HL-60/S4 treated with retinoic acid at 250 ng/mL for 4 days and 3 days (cell line): Measurements from ENCODE around the gene NPTX1.

ENCODE experiments used
- in situ Hi-C: fragments of 300-500 bp; cut with MboI; formaldehyde crosslinking; loops from 2 replicates; pipeline ENCODE4 v1.7.0; 2022; ENCODE audit warnings: low sequenced_read_pairs

Gene NPTX1

GRCh38 chr17:80481284-80482057 is 5.1 kb upstream of the NPTX1 start:
- in situ Hi-C loops = no loop called here

- in situ Hi-C loops = no loop called here
Measured at GRCh38 chr17:80480248-80480647, 3.8 kb upstream of the NPTX1 start.

- in situ Hi-C loops = no loop called here
Measured at GRCh38 chr17:80479246-80479566, 2.8 kb upstream of the NPTX1 start.

GRCh38 chr17:80478487-80479245 is 2.3 kb upstream of the NPTX1 start:
- in situ Hi-C loops = no loop called here

- in situ Hi-C loops = no loop called here
Measured at GRCh38 chr17:80477647-80478478, 1.5 kb upstream of the NPTX1 start.

GRCh38 chr17:80476877-80477646 is 655 bp upstream of the NPTX1 start:
- in situ Hi-C loops = no loop called here

GRCh38 chr17:80474961-80475909 is 1.2 kb downstream of the NPTX1 start:
- in situ Hi-C loops = no loop called here

- in situ Hi-C loops = no loop called here
Measured at GRCh38 chr17:80474231-80474960, 2.0 kb downstream of the NPTX1 start.

- in situ Hi-C loops = no loop called here
Measured at GRCh38 chr17:80473701-80474100, 2.7 kb downstream of the NPTX1 start.

- in situ Hi-C loops = no loop called here
Measured at GRCh38 chr17:80472996-80473395, 3.4 kb downstream of the NPTX1 start.

- in situ Hi-C loops = no loop called here
Measured at GRCh38 chr17:80471922-80472321, 4.5 kb downstream of the NPTX1 start.

GRCh38 chr17:80470603-80471002 is 5.8 kb downstream of the NPTX1 start:
- in situ Hi-C loops = no loop called here

GRCh38 chr17:80469667-80470066 is 6.7 kb downstream of the NPTX1 start:
- in situ Hi-C loops = no loop called here

GRCh38 chr17:80468781-80469493 is 7.5 kb downstream of the NPTX1 start:
- in situ Hi-C loops = no loop called here

- in situ Hi-C loops = no loop called here
Measured at GRCh38 chr17:80468242-80468641, 8.2 kb downstream of the NPTX1 start.

- in situ Hi-C loops = no loop called here
Measured at GRCh38 chr17:80466188-80466705, 10.2 kb downstream of the NPTX1 start.

GRCh38 chr17:80465327-80465974 is 11.0 kb downstream of the NPTX1 start:
- in situ Hi-C loops = no loop called here

GRCh38 chr17:80464486-80464885 is 11.9 kb downstream of the NPTX1 start:
- in situ Hi-C loops = no loop called here
